HG03135 (cell line): Measurements from ENCODE around the gene OR9G1.
"Not testable (repeated sequence)": the region's sequence is repeated elsewhere in the genome, so short reads cannot be mapped to it uniquely, and the experiment has no call there.

ENCODE experiments used
- ATAC-seq: cut with Tn5 transposase; IDR thresholded peaks from one replicate; pipeline ENCODE4 v1.9.1; 2021; ENCODE audit warnings: mild to moderate bottlenecking, moderate library complexity; ENCODE audit not compliant: unreplicated experiment

The OR9G1 gene

GRCh38 chr11:56698795-56699194 lies at the start of gene OR9G1:
Gene OR9G1, plus strand, starts transcription at chr11:56699095. Its CDS starts 1,293 bp downstream, at chr11:56700388.
- ATAC-seq: no peak

- no peak for ATAC-seq
Measured at GRCh38 chr11:56659755-56660154, 39.1 kb upstream of the OR9G1 start.

- ATAC-seq: no peak
Measured at GRCh38 chr11:56663386-56663785, 35.5 kb upstream of the OR9G1 start, which contains the start of gene OR5AR1. Gene OR5AR1, plus strand, starts transcription at chr11:56663686. Its CDS starts 0 bp downstream, at chr11:56663686.

- no peak for ATAC-seq
Measured at GRCh38 chr11:56670984-56671383, 27.9 kb upstream of the OR9G1 start.

- no peak for ATAC-seq
Measured at GRCh38 chr11:56688554-56689100, 10.3 kb upstream of the OR9G1 start.

GRCh38 chr11:56691179-56691578 lies 7.7 kb upstream of the OR9G1 start:
- ATAC-seq: not testable (repeated sequence)

GRCh38 chr11:56693428-56693827 lies 5.5 kb upstream of the OR9G1 start:
- no peak for ATAC-seq

- no peak for ATAC-seq
Measured at GRCh38 chr11:56700242-56700913, 1.5 kb downstream of the OR9G1 start.

- ATAC-seq: no peak
Measured at GRCh38 chr11:56700914-56701485, 2.1 kb downstream of the OR9G1 start.

GRCh38 chr11:56705784-56706396 lies 7.0 kb downstream of the OR9G1 start:
- ATAC-seq: no peak

GRCh38 chr11:56706486-56706885 lies 7.6 kb downstream of the OR9G1 start:
- no peak for ATAC-seq

GRCh38 chr11:56714206-56714605 lies 15.3 kb downstream of the OR9G1 start:
- no peak for ATAC-seq

GRCh38 chr11:56716379-56716854 lies 17.5 kb downstream of the OR9G1 start:
- ATAC-seq: no peak

GRCh38 chr11:56720513-56720912 lies 21.6 kb downstream of the OR9G1 start:
- no peak for ATAC-seq

GRCh38 chr11:56740107-56740506 lies 41.2 kb downstream of the OR9G1 start:
- ATAC-seq: no peak

- ATAC-seq: no peak
Measured at GRCh38 chr11:56740886-56741285, 42.0 kb downstream of the OR9G1 start.

- ATAC-seq: no peak
Measured at GRCh38 chr11:56748597-56748996, 49.7 kb downstream of the OR9G1 start, which contains the start of gene OR9G4. Gene OR9G4, minus strand, starts transcription at chr11:56748697. Its CDS starts 4,931 bp downstream, at chr11:56743766.

GRCh38 chr11:56750190-56750589 lies 51.3 kb downstream of the OR9G1 start:
- ATAC-seq: no peak

- ATAC-seq: no peak
Measured at GRCh38 chr11:56751480-56751879, 52.6 kb downstream of the OR9G1 start.
